Subcutaneous abdominal adipose tissue (tissue), 5 donors: ENCODE data around the gene SLC16A6.
"Not testable (repeated sequence)": the region's sequence is repeated elsewhere in the genome, so short reads cannot be mapped to it uniquely, and the experiment has no call there.

Source experiments
- H3K27ac ChIP-seq: one replicate; pipeline ENCODE4 v1.7.0; 2013; ENCODE audit warnings: low read depth, mild to moderate bottlenecking, inconsistent platforms, low read length, moderate library complexity
- H3K27me3 ChIP-seq, 5 donors: one replicate each; pipeline ENCODE4 v1.7.0; 2013; ENCODE audit warnings: low read length in 5 of 5, inconsistent platforms in 1 of 5; ENCODE audit not compliant: control insufficient read depth in 5 of 5, insufficient read depth in 4 of 5
- H3K36me3 ChIP-seq, 5 donors: one replicate each; pipeline ENCODE4 v1.7.0; 2013; ENCODE audit warnings: low read length in 5 of 5; ENCODE audit not compliant: control insufficient read depth in 5 of 5, insufficient read depth in 5 of 5
- H3K4me1 ChIP-seq, 5 donors: one replicate each; pipeline ENCODE4 v1.7.0; 2013; ENCODE audit warnings: low read length in 5 of 5, mild to moderate bottlenecking in 3 of 5, moderate library complexity in 1 of 5; ENCODE audit not compliant: control insufficient read depth in 5 of 5, insufficient read depth in 5 of 5
- H3K4me3 ChIP-seq, 5 donors: one replicate each; pipeline ENCODE4 v1.7.0; 2013; ENCODE audit warnings: low read length in 5 of 5, low read depth in 1 of 5
- H3K9ac ChIP-seq, 5 donors: one replicate each; pipeline ENCODE4 v1.7.0; 2013; ENCODE audit warnings: low read length in 5 of 5, mild to moderate bottlenecking in 4 of 5, moderate library complexity in 3 of 5
- H3K9me3 ChIP-seq, 5 donors: one replicate each; pipeline ENCODE4 v1.7.0; 2013; ENCODE audit warnings: low read length in 5 of 5; ENCODE audit not compliant: control insufficient read depth in 5 of 5
- donor health status: healthy.
- donor health status: healthy.
- donor health status: healthy.
- donor health status: healthy.
- donor health status: healthy.

SLC16A6 gene

DNA sequence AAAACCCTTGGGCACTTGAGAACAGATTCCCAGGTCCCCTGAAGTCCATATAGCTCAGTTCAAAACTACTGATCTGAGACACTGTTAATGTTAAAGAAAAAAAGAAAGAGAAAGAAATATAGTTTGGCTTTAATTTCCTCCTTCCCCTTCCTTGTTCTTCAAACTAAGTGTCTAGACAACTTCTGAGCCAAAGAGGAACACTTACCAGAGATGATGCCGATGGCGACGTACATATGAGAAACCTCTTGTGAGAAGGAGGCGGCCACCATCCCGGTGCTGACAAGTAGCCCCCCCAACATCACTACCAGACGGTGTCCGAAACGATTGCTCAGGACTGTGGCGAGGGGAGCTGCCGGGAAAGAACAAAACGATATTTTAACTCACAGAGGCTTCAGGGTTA, 17.2 kb downstream of the SLC16A6 start:
- H3K9me3 ChIP-seq, result peaks cover 4 to 9% (median 7%) of the 10 kb centered on the region in 5 donors
- H3K27ac ChIP-seq, result no peak overlapping the region
- no peaks in the 10 kb centered on the region for H3K27me3 ChIP-seq
- H3K36me3 ChIP-seq, result peaks cover 0 to 7% (median 0%) of the 10 kb centered on the region in 5 donors
- H3K9ac ChIP-seq, result no peak overlapping the region
- H3K4me3 ChIP-seq, result no peak overlapping the region
- no peaks in the 10 kb centered on the region for H3K4me1 ChIP-seq

DNA sequence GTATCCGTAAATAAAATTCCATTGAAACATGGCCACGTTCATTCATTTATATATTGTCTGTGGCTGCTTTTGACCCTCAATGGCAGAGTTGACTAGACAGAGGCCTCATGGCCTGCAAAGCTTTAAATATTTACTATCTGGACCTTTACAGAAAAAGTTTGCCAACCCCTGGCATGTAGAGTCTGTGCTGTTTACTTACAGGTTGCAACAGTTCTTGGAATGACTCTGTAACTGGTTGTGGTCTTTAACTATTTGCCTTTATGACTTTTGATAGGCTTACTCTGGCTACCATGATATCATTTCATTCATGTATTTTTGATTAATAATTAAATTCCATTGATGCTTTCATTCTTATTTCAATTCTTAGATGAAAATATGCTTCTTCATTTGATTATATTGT, 25.1 kb downstream of the SLC16A6 start:
- H3K4me1 ChIP-seq, H3K27me3 ChIP-seq, H3K36me3 ChIP-seq, H3K9me3 ChIP-seq, H3K9ac ChIP-seq, H3K4me3 ChIP-seq, H3K27ac ChIP-seq: not testable (repeated sequence)

DNA sequence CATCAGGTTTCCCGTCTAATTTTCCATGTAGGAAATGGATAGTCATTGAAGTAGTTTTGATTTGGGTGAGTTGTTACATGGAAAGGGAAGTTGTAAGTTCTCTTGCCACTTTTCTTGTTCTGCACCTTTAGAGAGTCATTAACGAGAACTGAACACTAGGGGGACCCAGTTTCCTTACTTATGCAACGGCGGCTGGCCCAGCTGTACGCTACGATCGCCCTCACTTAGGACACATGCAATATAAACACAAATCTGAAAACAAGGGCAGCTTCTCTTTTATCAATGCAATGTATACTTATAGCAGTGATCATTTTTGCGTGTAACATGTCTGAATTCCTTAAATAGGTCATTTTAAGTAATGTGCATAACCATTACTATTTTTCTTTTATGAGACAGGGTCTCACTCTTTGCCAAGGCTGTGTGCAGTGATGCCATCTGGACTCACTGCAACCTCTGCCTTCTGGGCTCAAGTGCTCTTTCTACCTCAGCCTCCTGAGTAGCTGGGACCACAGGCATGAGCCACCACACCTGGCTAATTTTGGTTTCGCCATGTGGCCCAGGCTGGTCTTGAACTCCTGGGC, 27.7 kb downstream of the SLC16A6 start:
- not testable (repeated sequence) for H3K36me3 ChIP-seq, H3K9me3 ChIP-seq, H3K27ac ChIP-seq, H3K9ac ChIP-seq, H3K4me3 ChIP-seq, H3K27me3 ChIP-seq
- peaks cover 0 to 13% (median 8%) of the 10 kb centered on the region in 5 donors for H3K4me1 ChIP-seq

DNA sequence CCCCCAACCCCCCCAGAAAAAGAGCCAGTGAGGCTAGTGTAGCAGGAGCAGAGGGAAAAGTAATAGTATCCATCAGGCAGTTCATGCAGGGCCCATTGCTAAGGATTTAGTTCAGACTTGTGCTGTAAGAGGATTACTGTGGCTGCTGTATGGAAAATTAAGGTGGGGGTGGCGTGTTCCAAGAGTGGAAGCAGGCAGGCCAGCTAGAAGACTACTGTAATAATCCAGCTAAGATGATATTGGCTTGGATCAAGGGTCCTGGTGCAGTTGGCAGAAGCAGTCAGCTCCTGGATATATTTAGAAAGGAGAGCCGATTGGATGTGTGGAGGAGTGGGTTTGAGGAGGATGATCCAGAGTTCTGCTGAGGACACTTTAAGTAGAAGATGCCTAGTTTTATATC, 28.5 kb downstream of the SLC16A6 start:
- not testable (repeated sequence) for H3K9me3 ChIP-seq, H3K4me3 ChIP-seq, H3K27ac ChIP-seq, H3K27me3 ChIP-seq, H3K36me3 ChIP-seq, H3K9ac ChIP-seq
- peaks cover 0 to 13% (median 8%) of the 10 kb centered on the region in 5 donors for H3K4me1 ChIP-seq

DNA sequence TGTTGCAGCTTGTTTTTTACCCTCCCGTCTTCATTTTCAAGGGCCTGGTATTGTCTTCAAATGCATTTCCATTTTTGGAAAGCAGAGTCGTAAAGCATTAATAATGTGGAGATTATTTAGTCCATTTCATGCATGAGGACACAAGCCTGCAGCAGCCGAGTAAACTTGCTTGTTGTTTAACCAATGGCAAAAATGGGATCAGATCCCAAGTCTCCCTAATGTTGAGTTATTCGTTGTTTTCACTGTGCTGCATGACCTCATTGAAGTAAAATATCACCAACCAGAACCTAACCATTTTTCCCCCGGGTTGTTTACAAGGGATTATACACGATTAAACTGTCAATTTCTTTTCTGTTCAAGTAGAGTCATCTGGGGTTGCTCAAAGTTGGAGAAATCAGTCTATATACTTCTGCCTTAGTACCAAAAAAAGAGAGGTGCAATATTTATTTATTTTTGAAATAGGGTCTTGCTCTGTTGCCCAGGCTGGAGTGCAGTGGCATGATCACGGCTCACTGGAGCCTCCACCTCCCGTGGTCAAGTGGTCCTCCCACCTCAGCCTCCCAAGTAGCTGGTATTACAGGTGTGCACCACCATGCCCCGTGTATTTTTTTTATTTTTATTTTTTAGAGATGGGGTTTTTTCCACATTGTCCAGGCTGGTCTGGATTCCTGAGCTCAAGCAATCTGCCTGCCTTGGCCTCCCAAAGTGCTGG, 30.7 kb downstream of the SLC16A6 start:
- H3K9me3 ChIP-seq, result no peaks in the 10 kb centered on the region
- no peak overlapping the region for H3K27ac ChIP-seq
- H3K4me3 ChIP-seq, result no peak overlapping the region
- peaks cover 0 to 28% (median 18%) of the 10 kb centered on the region in 5 donors for H3K4me1 ChIP-seq
- H3K9ac ChIP-seq, result no peak overlapping the region
- no peaks in the 10 kb centered on the region for H3K27me3 ChIP-seq
- peaks cover 0 to 12% (median 7%) of the 10 kb centered on the region in 5 donors for H3K36me3 ChIP-seq

DNA sequence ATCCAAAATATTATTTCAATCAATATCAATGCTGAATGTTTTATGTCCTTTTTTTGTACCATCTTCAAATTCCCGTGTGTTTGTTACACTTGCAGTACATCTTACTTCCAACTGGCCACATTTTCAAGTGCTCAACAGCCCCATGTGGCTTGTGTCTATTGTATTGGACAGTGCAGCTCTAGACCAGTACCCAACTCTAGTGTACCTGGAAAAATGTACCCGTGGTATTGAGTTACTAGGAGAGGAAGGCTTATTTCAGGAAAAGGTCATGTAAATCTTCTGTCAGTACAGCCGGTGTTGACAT, 31.3 kb downstream of the SLC16A6 start:
- H3K9me3 ChIP-seq, H3K9ac ChIP-seq, H3K4me3 ChIP-seq, H3K27ac ChIP-seq, H3K27me3 ChIP-seq: not testable (repeated sequence)
- peaks cover 0 to 34% (median 24%) of the 10 kb centered on the region in 5 donors for H3K4me1 ChIP-seq
- peaks cover 0 to 16% (median 13%) of the 10 kb centered on the region in 5 donors for H3K36me3 ChIP-seq

DNA sequence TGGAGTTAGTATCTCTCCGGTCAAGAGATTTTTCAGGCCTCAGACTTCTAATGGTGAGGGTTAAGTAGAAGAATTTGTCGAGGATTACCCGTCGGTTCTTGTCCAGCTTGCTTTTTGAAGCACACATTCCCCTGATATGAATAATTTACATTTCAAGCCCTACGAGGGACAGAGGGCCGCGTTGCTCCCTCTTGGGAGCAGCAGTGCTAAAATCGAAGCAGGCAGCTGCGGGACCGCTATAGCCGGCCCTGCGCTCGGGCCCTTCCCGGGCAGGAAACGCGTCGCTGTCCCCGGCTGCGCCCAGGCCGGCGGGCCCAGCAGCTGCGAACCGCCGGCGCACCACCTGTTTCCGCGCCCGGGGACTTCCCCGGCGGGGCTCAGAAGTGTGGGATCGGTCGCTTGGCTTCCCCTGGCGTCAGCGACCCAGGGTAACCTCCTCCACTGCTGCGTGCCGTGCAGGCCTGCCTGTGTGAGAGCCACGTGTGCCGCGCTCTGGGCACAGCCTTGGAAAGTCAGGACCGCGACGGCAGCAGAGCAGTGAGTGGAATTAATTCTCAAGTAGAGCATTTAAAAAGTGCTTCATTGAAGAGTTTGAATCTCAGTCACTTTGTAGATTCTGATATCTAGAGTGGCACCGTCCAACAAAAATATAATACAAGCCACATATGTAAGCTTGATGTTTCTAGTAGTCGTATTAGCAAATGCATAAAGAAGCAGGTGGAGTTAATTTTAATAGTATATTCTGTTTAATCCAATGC, 31.9 kb downstream of the SLC16A6 start:
- H3K4me3 ChIP-seq, H3K27me3 ChIP-seq, H3K9me3 ChIP-seq, H3K27ac ChIP-seq: not testable (repeated sequence)
- Histone ChIP-seq H3K4me1 (peaks cover 0 to 39% (median 27%) of the 10 kb centered on the region in 5 donors), H3K36me3 (peaks cover 0 to 21% (median 13%) of the 10 kb centered on the region in 5 donors), H3K9ac (peak overlapping the region in 2 of 5 donors; percentile 10 to 35)

DNA sequence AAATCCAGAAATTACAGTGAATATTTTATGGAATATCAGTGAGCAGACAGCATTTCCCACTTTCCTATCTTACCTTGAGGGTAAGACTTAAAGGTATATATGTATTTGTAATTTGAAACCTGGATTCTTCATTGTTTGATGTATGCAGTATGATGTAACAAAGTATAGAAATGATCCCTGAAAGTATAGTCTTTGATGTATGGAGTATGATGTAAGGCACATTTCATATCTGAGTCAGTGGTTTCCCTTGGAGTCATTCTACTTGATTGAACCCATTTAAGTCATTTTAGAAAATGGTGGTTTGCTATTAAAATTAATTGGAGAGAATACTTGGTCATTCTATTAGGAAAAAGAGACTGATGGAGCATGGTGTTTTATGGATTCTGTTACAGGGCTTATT, 33.0 kb downstream of the SLC16A6 start:
- no peak overlapping the region for H3K9ac ChIP-seq
- H3K4me3 ChIP-seq, result no peak overlapping the region
- no peaks in the 10 kb centered on the region for H3K27me3 ChIP-seq
- H3K36me3 ChIP-seq, result peaks cover 0 to 21% (median 19%) of the 10 kb centered on the region in 5 donors
- no peak overlapping the region for H3K27ac ChIP-seq
- peaks cover 0 to 37% (median 25%) of the 10 kb centered on the region in 5 donors for H3K4me1 ChIP-seq
- H3K9me3 ChIP-seq, result no peaks in the 10 kb centered on the region

DNA sequence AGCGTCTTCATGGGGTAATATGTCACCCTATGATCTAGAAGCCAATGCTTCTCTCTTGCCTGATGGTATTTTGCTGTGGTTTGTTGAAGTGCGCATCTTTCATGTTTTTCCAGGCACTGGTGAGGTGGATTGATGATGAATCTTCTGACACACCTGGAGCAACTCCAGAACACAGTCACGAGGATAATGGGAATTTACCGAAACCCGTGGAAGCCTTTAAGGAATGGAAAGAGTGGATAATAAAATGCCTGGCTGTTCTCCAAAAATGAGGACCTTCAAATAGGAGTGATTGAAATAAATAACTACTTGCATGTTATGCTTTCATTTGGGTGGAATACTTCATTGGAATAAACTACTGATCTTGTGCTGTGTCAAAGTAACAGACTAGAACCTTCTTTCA, 34.2 kb downstream of the SLC16A6 start:
- not testable (repeated sequence) for H3K9ac ChIP-seq, H3K9me3 ChIP-seq, H3K27ac ChIP-seq, H3K27me3 ChIP-seq, H3K4me3 ChIP-seq
- H3K4me1 ChIP-seq, result peaks cover 0 to 36% (median 25%) of the 10 kb centered on the region in 5 donors
- H3K36me3 ChIP-seq, result peaks cover 0 to 26% (median 19%) of the 10 kb centered on the region in 5 donors
